Activated CD4-positive, alpha-beta T cell treated with anti-CD3 and anti-CD28 coated beads for 36 hours (primary cell): Measurements from ENCODE around the gene ARMH3. TPM values are rescaled to one million over a fixed set of nuclear protein-coding genes. Genes with fewer than 3 reads are reported as not detected.

Experiments
- ATAC-seq: fragments of 200-7000 bp; cut with Tn5 transposase; one replicate; pipeline ENCODE4 v1.10.0; 2021; ENCODE audit warnings: mild to moderate bottlenecking, moderate library complexity
- CTCF ChIA-PET: fragments of 350-600 bp; sonication (Branson Sonifier 250); formaldehyde crosslinking; loops from one replicate; lab custom pipeline; 2021; ENCODE audit warnings: antibody characterized with exemption; lab: Charles Lee
- POLR2A ChIA-PET: fragments of 350-600 bp; sonication (Branson Sonifier 250); formaldehyde crosslinking; loops from one replicate; lab custom pipeline; 2021; ENCODE audit warnings: antibody characterized with exemption, inconsistent platforms; lab: Charles Lee
- DNase-seq: peaks from one replicate; pipeline ENCODE4 v3.0.0-alpha.2; 2020
- H3K27ac Mint-ChIP-seq: one replicate; pipeline ENCODE4 v1.8.0; 2021; ENCODE audit warnings: mixed read lengths
- H3K27me3 Mint-ChIP-seq: one replicate; pipeline ENCODE4 v1.8.0; 2021; ENCODE audit warnings: mixed read lengths
- H3K36me3 Mint-ChIP-seq: one replicate; pipeline ENCODE4 v1.8.0; 2021; ENCODE audit warnings: low read depth, mixed read lengths
- H3K4me1 Mint-ChIP-seq: one replicate; pipeline ENCODE4 v1.8.0; 2021; ENCODE audit warnings: mixed read lengths
- H3K4me3 Mint-ChIP-seq: one replicate; pipeline ENCODE4 v1.8.0; 2021; ENCODE audit warnings: mild to moderate bottlenecking, moderate library complexity, mixed read lengths
- H3K9me3 Mint-ChIP-seq: one replicate; pipeline ENCODE4 v1.8.0; 2021; ENCODE audit warnings: low read depth, mixed read lengths
- intact Hi-C, 2 experiments: fragments of 100-400 bp; cut with DNase I in 1 of 2; cut with micrococcal nuclease in 1 of 2; formaldehyde crosslinking; loops; one replicate each; pipeline versions ENCODE4 v1.14.2 to v1.15.1; 2022 to 2024; cut with DNase I, micrococcal nuclease
- total RNA-seq, 2 experiments: library from RNA; stranded (reverse); gene quantifications; one replicate each; pipeline ENCODE4 v1.2.3, GENCODE V29; 2021

The ARMH3 gene
- total RNA-seq, 2 experiments from 2014 or later = 16.0 to 21.0 TPM

DNA sequence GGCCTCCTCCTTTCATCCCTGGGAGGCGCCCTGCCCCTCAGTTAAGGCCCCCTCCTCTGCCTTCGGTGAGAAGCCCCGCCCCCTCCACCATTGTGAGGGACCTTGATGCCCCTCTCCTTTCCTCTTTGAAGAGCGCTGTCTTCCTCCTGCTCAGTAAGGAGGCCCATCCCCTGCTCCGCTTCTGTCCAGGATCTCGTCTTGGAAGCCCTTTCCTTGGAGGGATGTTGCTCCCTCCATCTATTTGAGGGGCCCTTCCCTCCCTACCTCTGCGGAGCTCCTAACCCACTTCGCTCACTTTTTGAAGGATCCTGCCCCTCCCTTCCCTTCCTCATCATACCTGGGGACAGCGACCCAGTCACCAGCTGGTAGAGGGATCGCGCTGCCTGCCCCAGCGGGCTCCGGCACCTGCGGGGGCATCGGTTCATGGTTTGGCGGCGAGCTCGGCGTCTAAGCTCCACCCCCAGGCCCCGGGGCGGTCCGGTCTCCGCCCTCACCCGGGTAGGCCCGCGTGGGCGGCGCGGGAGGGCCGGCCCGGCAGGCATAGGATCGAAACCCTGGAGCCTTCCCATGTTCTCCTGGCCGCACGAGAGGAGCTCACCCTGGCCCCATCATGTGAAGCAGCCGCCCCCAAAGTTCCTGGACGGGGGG, 216.4 kb downstream of the ARMH3 start:
- intact Hi-C loops = loop anchor here (1.0 to 2.0 kb wide), 5 partner anchors 50 to 234 kb away; partner anchors contain the start of gene HPS6 (in 1 of the 2)
- Mint-ChIP-seq H3K9me3 (no peaks in the 10 kb centered on the region), H3K27ac (no peak overlapping the region), H3K27me3 (peaks cover 9% of the 10 kb centered on the region), H3K4me1 (peaks cover 56% of the 10 kb centered on the region), H3K36me3 (no peaks in the 10 kb centered on the region), H3K4me3 (peak overlapping the region; percentile 73)
- CTCF ChIA-PET = interaction anchor here (0.5 to 9.8 kb wide), 23 partner anchors 10 to 298 kb away, joined by 3 to 145 read pairs (median 4); partner anchors contain the start of gene NPM3
- DNase-seq = peak; percentile 78
- ATAC-seq = peak; percentile 9
- POLR2A ChIA-PET = interaction anchor here (3.6 kb wide), 1 partner anchor 21 kb away, joined by 13 read pairs; the partner anchor contains the start of gene OGA

DNA sequence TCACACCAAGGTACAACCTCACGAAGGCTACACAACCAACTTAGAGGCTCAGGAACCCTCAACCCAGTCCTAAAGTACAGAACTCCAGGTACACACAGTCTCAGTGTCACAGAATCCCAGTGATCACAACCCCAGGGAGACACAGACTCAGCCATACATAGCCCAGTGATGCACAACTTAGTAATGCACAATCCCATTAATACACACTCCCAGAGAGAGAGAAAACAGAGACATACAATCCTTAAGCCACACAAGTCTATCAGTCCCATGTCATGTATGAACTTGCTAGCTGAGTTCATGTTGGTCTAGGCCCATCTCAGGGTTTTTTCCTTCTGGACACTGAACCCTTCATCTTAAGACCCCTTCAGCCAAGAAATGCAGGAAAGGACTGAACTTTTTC, 217.0 kb downstream of the ARMH3 start:
- Mint-ChIP-seq H3K4me3 (peak overlapping the region; percentile 73), H3K27ac (no peak overlapping the region), H3K4me1 (peaks cover 56% of the 10 kb centered on the region), H3K9me3 (no peaks in the 10 kb centered on the region), H3K36me3 (no peaks in the 10 kb centered on the region), H3K27me3 (peaks cover 9% of the 10 kb centered on the region)
- no peak for DNase-seq
- intact Hi-C loops = no loop called here
- ChIA-PET CTCF (interaction anchor here (0.5 to 9.8 kb wide), 16 partner anchors 10 to 299 kb away, joined by 3 to 145 read pairs (median 4); partner anchors contain the start of gene NPM3), POLR2A (interaction anchor here (3.6 kb wide), 1 partner anchor 20 kb away, joined by 13 read pairs; the partner anchor contains the start of gene OGA)
- no peak for ATAC-seq

DNA sequence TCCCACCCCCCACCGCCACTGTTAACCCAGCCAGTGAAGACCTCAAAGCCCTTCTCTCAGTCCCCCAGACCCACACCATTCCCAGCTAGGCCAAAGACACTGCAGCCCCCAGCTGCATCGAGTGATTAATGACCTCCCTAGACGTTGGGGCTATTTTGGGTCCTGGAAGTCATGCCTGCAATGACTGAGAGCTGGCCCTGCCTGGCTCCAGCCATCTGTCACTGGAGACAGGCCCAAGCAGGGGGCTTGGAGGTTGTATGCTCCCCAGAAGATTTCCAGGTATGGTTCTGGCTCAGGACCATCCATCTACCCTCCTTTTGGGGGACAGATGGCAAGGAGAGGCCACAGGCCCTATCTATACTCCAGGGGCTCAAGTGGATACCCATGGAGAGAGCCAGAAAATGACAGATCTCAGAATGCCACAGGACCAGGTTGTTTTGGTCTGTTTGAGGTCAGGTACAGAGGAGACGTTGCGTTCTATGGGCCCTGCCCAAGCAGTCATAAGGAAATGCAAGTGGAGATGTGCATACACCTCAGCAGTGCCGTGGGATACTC, 217.5 kb downstream of the ARMH3 start:
- Mint-ChIP-seq H3K27ac (no peak overlapping the region), H3K4me1 (peaks cover 60% of the 10 kb centered on the region), H3K4me3 (peak overlapping the region; percentile 73), H3K27me3 (peaks cover 9% of the 10 kb centered on the region), H3K9me3 (no peaks in the 10 kb centered on the region), H3K36me3 (no peaks in the 10 kb centered on the region)
- intact Hi-C loops = no loop called here
- POLR2A ChIA-PET = interaction anchor here (3.6 kb wide), 1 partner anchor 20 kb away, joined by 13 read pairs; the partner anchor contains the start of gene OGA
- ATAC-seq (no peak), DNase-seq (no peak)
- CTCF ChIA-PET = interaction anchor here (1.8 to 9.8 kb wide), 3 partner anchors 21 to 237 kb away, joined by 5 to 145 read pairs (median 20); no protein-coding TSS in a partner anchor

DNA sequence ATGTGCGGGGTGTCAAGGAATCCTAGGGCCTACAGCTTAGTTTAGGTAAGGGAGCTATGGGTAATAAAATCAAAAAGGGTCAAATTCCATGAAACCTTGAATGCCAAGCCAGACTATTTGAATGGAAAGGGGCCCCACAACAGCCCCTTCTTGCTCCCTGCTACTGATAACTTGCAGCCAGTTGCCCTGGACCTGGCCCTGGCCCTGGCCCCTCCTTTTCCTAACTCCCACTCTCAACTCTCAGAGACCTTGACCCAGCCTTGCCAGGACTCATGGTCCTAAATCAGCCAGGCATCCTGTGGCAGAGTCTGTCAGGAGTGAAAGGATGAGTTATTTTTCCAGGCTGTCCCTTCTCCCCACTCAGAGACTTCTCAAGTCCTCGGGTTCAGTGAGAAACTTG, 218.2 kb downstream of the ARMH3 start:
- POLR2A ChIA-PET = no interaction called here
- no peak overlapping the region for H3K4me3 Mint-ChIP-seq
- H3K36me3 Mint-ChIP-seq = no peaks in the 10 kb centered on the region
- CTCF ChIA-PET = interaction anchor here (0.6 to 9.8 kb wide), 8 partner anchors 22 to 827 kb away, joined by 3 to 145 read pairs (median 5); no protein-coding TSS in a partner anchor
- H3K4me1 Mint-ChIP-seq = peaks cover 61% of the 10 kb centered on the region
- peaks cover 7% of the 10 kb centered on the region for H3K27me3 Mint-ChIP-seq
- DNase-seq (no peak), ATAC-seq (no peak)
- intact Hi-C loops = no loop called here
- no peak overlapping the region for H3K27ac Mint-ChIP-seq
- H3K9me3 Mint-ChIP-seq = no peaks in the 10 kb centered on the region

DNA sequence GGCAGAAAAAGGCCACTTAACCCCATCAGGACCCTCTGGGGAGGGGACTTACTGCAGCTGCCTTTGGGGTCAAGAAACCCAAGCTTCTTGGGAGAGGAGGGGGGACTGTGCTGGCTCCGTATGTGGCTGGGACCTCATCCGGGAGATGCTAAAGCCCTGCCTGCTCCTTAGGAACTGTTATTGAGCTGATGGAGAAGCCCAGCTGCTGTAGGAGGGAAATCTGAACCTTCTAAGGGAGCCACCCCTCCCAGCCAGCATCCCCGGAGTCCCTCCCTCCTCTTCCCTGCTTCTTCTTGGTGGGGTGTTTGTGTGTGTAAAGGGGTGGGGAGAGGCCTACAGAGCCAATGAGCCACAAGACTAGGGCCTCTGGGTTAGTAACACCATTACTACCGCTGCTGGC, 220.6 kb downstream of the ARMH3 start:
- Mint-ChIP-seq H3K27ac (no peak overlapping the region), H3K36me3 (no peaks in the 10 kb centered on the region), H3K4me3 (no peak overlapping the region), H3K9me3 (no peaks in the 10 kb centered on the region), H3K4me1 (peaks cover 59% of the 10 kb centered on the region), H3K27me3 (no peaks in the 10 kb centered on the region)
- CTCF ChIA-PET = interaction anchor here (0.6 to 9.8 kb wide), 18 partner anchors 8 to 280 kb away, joined by 3 to 145 read pairs (median 3); partner anchors contain the start of genes NPM3 and OGA
- intact Hi-C loops = no loop called here
- ATAC-seq = peak; percentile 0
- POLR2A ChIA-PET = interaction anchor here (1.4 kb wide), 1 partner anchor 17 kb away, joined by 7 read pairs; the partner anchor contains the start of gene OGA
- no peak for DNase-seq

DNA sequence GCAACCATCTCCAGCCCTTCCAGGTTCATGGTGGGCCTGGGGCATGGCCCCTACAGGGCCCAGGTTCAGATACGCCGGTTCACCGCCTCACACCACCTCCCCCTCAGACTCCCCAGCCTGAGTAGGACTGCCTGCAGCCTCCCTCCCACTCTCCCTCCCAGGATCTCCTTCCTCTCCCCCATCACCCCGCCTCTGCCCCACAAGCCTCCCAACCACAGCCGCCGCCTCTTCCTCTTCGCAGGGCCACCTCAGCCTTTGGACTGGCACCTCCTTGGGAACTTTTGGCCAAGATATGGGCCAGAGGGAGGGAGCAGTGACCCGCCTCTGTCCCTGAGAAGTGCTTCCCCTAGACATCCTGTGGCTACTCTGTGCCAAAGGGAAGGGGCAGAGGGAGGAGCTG, 221.6 kb downstream of the ARMH3 start:
- DNase-seq = peak; percentile 39
- CTCF ChIA-PET = interaction anchor here (0.7 to 9.8 kb wide), 3 partner anchors 175 to 800 kb away, joined by 3 to 145 read pairs (median 4); no protein-coding TSS in a partner anchor
- peaks cover 59% of the 10 kb centered on the region for H3K4me1 Mint-ChIP-seq
- intact Hi-C loops = loop anchor here (5.0 kb wide), 6 partner anchors 52 to 813 kb away; partner anchors contain the start of genes BTRC (in 1 of the 2), NFKB2 (in 1 of the 2), NPM3 (in 1 of the 2) and PPRC1 (in 1 of the 2)
- no peaks in the 10 kb centered on the region for H3K9me3 Mint-ChIP-seq
- no peaks in the 10 kb centered on the region for H3K36me3 Mint-ChIP-seq
- H3K27ac Mint-ChIP-seq = peak overlapping the region; percentile 26
- no peaks in the 10 kb centered on the region for H3K27me3 Mint-ChIP-seq
- POLR2A ChIA-PET = interaction anchor here (0.5 kb wide), 1 partner anchor 19 kb away, joined by 3 read pairs; no protein-coding TSS in a partner anchor
- no peak overlapping the region for H3K4me3 Mint-ChIP-seq
- no peak for ATAC-seq

DNA sequence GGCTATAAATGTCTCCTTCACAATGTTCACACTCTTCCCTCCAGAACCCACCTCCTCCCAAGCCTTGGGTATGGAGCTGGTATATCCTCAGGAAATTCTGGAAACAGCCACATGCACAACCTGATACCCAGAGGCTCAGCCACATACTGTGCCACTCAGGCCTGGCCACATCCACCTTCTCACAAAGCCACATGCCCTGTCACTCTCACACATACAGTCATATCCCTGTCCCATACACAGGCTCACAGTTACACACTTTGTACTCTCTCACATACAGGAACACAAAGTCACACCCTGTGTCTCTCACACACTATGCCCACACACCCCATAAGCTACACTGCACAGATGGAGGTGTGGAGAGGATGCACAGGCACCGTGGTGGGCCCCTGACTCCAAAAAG, 222.5 kb downstream of the ARMH3 start:
- no peaks in the 10 kb centered on the region for H3K36me3 Mint-ChIP-seq
- ChIA-PET POLR2A (no interaction called here), CTCF (interaction anchor here (0.6 to 1.5 kb wide), 5 partner anchors 10 to 237 kb away, joined by 3 to 7 read pairs (median 3); partner anchors contain the start of gene KCNIP2)
- no peaks in the 10 kb centered on the region for H3K9me3 Mint-ChIP-seq
- no peaks in the 10 kb centered on the region for H3K27me3 Mint-ChIP-seq
- H3K27ac Mint-ChIP-seq = peak overlapping the region; percentile 52
- H3K4me1 Mint-ChIP-seq = peaks cover 61% of the 10 kb centered on the region
- no peak overlapping the region for H3K4me3 Mint-ChIP-seq
- intact Hi-C loops = loop anchor here (5.0 kb wide), 6 partner anchors 51 to 814 kb away; partner anchors contain the start of genes BTRC (in 1 of the 2), NFKB2 (in 1 of the 2), NPM3 (in 1 of the 2) and PPRC1 (in 1 of the 2)
- DNase-seq (peak; percentile 37), ATAC-seq (no peak)

DNA sequence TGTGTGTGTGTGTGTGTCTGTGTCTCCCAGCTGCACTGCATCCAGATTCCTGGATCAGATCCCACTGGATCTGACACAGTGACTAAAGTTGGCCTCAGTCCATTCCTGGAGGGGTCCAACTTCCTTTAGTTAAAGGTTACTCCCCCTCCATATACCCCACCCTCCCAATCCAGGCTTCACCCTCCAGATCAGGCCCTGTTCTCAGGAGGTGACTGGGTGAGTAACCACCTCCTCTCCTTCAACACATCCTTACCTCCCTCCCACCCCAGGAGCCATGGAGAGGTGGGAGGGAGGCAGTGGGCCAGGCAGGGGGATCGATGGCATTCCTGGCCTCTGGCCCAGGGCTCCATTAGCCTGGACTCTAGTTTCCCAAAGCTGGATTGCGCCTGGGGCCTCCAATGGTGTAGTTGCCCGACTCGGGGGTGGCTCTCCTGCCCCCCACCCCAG, 223.6 kb downstream of the ARMH3 start:
- intact Hi-C loops = loop anchor here (5.0 kb wide), 6 partner anchors 50 to 815 kb away; partner anchors contain the start of genes BTRC (in 1 of the 2), NFKB2 (in 1 of the 2), NPM3 (in 1 of the 2) and PPRC1 (in 1 of the 2)
- peaks cover 61% of the 10 kb centered on the region for H3K4me1 Mint-ChIP-seq
- H3K27ac Mint-ChIP-seq = no peak overlapping the region
- ATAC-seq (no peak), DNase-seq (no peak)
- POLR2A ChIA-PET = no interaction called here
- CTCF ChIA-PET = interaction anchor here (0.6 to 2.1 kb wide), 5 partner anchors 9 to 382 kb away, joined by 3 to 8 read pairs (median 3); no protein-coding TSS in a partner anchor
- H3K9me3 Mint-ChIP-seq = no peaks in the 10 kb centered on the region
- no peak overlapping the region for H3K4me3 Mint-ChIP-seq
- no peaks in the 10 kb centered on the region for H3K27me3 Mint-ChIP-seq
- no peaks in the 10 kb centered on the region for H3K36me3 Mint-ChIP-seq

DNA sequence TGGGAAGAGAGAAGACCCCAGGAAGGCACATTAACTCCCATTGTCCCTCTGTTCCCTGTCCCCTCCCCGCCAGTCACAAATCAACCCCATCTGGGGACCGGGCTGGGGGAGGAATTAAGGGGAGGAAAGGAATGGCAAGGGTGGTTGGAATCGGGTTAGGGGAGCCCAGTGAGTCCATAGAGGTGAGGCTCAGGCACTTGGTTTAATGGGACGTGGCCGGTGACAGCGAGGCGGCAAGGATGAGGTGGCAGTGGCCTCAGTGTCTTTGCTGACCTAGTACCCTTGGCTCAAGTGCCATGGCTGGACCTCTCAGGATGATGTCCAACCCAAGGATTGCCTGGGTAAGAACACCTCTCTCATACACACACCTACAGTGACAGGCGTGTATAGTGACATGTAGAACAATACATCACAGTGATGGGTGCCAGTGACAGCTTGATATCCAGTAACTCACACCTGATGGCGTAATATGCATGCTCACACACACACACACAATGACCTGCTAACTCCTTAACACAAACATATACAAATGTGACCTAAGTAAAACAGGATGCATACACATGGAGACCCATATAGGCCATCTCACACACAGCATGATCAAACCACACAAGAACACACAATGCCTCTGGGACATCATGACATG, 224.7 kb downstream of the ARMH3 start:
- Mint-ChIP-seq H3K9me3 (no peaks in the 10 kb centered on the region), H3K27ac (peak overlapping the region; percentile 98), H3K36me3 (no peaks in the 10 kb centered on the region), H3K4me1 (peaks cover 61% of the 10 kb centered on the region), H3K4me3 (peak overlapping the region; percentile 70), H3K27me3 (no peaks in the 10 kb centered on the region)
- ChIA-PET POLR2A (interaction anchor here (0.6 to 2.6 kb wide), 3 partner anchors 11 to 48 kb away, joined by 3 to 16 read pairs (median 15); partner anchors contain the start of genes NPM3 and OGA), CTCF (interaction anchor here (0.5 to 2.1 kb wide), 4 partner anchors 10 to 179 kb away, joined by 3 to 8 read pairs (median 5); no protein-coding TSS in a partner anchor)
- intact Hi-C loops = loop anchor here (2.0 to 5.0 kb wide), 8 partner anchors 49 to 816 kb away; partner anchors contain the start of genes BTRC (in 1 of the 2), HPS6 (in 1 of the 2), NFKB2 (in 1 of the 2) and NPM3 (in 1 of the 2)
- ATAC-seq (no peak), DNase-seq (no peak)
